ENCODE data around the gene SETD3. TPM values are rescaled to one million over a fixed set of nuclear protein-coding genes. Genes with fewer than 3 reads are reported as not detected.

The SETD3 gene
- total and polyA plus RNA-seq, 8 donors = 24.1 to 119 (median 41.2) TPM

- WGBS, 5 donors = 83 to 93% (median 88%) methylated on average over 2 of the region's 2 CpGs
Observed at GRCh38 chr14:99397698-99398097, 83.0 kb downstream of the SETD3 start.

GRCh38 chr14:99395909-99396530 lies 84.6 kb downstream of the SETD3 start:
- Histone ChIP-seq H3K36me3 (peaks cover 14 to 55% (median 48%) of the 10 kb centered on the region in 4 donors), H3K4me3 (no peak overlapping the region), H3K27ac (no peak overlapping the region), H3K27me3 (no peaks in the 10 kb centered on the region), H3K9me3 (no peaks in the 10 kb centered on the region), H3K4me1 (peaks cover 0 to 15% (median 10%) of the 10 kb centered on the region in 4 donors)
- TF ChIP-seq CTCF (IDR thresholded peaks at IDR 0.05) (no peak), EP300 (IDR thresholded peaks at IDR 0.05) (no peak), POLR2A (IDR thresholded peaks at IDR 0.05) (no peak), POLR2AphosphoS5 (IDR thresholded peaks at IDR 0.05) (no peak)
- 25 to 55% (median 51%) methylated on average over 10 of the region's 10 CpGs for WGBS, 5 donors
- peak; percentile 45 to 75 for DNase-seq
- intact Hi-C loops (cut with DNase I; ENCODE audit: low total_unique reads) = no loop called here

More at GRCh38 chr14:99397698-99398097, 83.0 kb downstream of the SETD3 start:
- no peak for DNase-seq
- H3K36me3 ChIP-seq = peaks cover 14 to 66% (median 58%) of the 10 kb centered on the region in 4 donors
- H3K4me3 ChIP-seq = no peak overlapping the region
- H3K9me3 ChIP-seq = no peaks in the 10 kb centered on the region
- peaks cover 0 to 15% (median 10%) of the 10 kb centered on the region in 4 donors for H3K4me1 ChIP-seq
- H3K27ac ChIP-seq = no peak overlapping the region
- H3K27me3 ChIP-seq = no peaks in the 10 kb centered on the region
- TF ChIP-seq EP300 (IDR thresholded peaks at IDR 0.05) (no peak), POLR2A (IDR thresholded peaks at IDR 0.05) (no peak), CTCF (IDR thresholded peaks at IDR 0.05) (no peak), POLR2AphosphoS5 (IDR thresholded peaks at IDR 0.05) (no peak)
- intact Hi-C loops (cut with DNase I; ENCODE audit: low total_unique reads) = no loop called here

GRCh38 chr14:99394602-99395156 lies 86.0 kb downstream of the SETD3 start:
- no peaks in the 10 kb centered on the region for H3K27me3 ChIP-seq
- 89 to 97% (median 95%) methylated on average over 4 to 9 of the region's 9 CpGs for WGBS, 5 donors

More at GRCh38 chr14:99394602-99395156, 86.0 kb downstream of the SETD3 start:
- H3K36me3 ChIP-seq = peaks cover 14 to 43% (median 40%) of the 10 kb centered on the region in 4 donors
- no peak overlapping the region for H3K4me3 ChIP-seq
- no peaks in the 10 kb centered on the region for H3K9me3 ChIP-seq
- H3K27ac ChIP-seq = no peak overlapping the region
- DNase-seq = no peak
- peaks cover 0 to 16% (median 10%) of the 10 kb centered on the region in 4 donors for H3K4me1 ChIP-seq
- intact Hi-C loops (cut with DNase I; ENCODE audit: low total_unique reads) = no loop called here
- TF ChIP-seq POLR2AphosphoS5 (IDR thresholded peaks at IDR 0.05) (no peak), EP300 (IDR thresholded peaks at IDR 0.05) (no peak), POLR2A (IDR thresholded peaks at IDR 0.05) (no peak), CTCF (IDR thresholded peaks at IDR 0.05) (no peak)

All from stomach (tissue), 9 donors.